Tibial artery (tissue), 4 donors: ENCODE results near the gene ADGRV1.

ENCODE experiments used
- DNase-seq, 2 donors: peaks; one replicate each; pipeline ENCODE4 v3.0.0-alpha.2; 2019
- H3K27ac ChIP-seq, 2 donors: fragments of 200-600 bp; sonication (generic) in 1 of 2; 1 replicate in 1 of 2; 2 replicates in 1 of 2; pipeline ENCODE4 v1.5.1; 2018 to 2019; ENCODE audit warnings: mild to moderate bottlenecking in 1 of 2
- H3K27me3 ChIP-seq, 2 donors: fragments of 200-600 bp; sonication (generic) in 1 of 2; one replicate each; pipeline versions ENCODE4 v1.5.1 to v1.6.0; 2016 to 2019
- H3K36me3 ChIP-seq, 3 donors: fragments of 200-600 bp; sonication (generic) in 2 of 3; one replicate each; pipeline ENCODE4 v1.5.1; 2016 to 2019; ENCODE audit warnings: mild to moderate bottlenecking in 2 of 3
- H3K4me1 ChIP-seq, 4 donors: fragments of 200-600 bp; sonication (generic) in 2 of 4; 1 replicate in 3 of 4; 2 replicates in 1 of 4; pipeline ENCODE4 v1.5.1; 2016 to 2019
- H3K4me3 ChIP-seq, 2 donors: fragments of 200-600 bp; sonication (generic) in 1 of 2; 1 replicate in 1 of 2; 2 replicates in 1 of 2; pipeline ENCODE4 v1.5.1; 2018 to 2019; ENCODE audit warnings: mild to moderate bottlenecking in 2 of 2
- H3K9me3 ChIP-seq, 3 donors: fragments of 200-600 bp; sonication (generic) in 1 of 3; one replicate each; pipeline ENCODE4 v1.5.1; 2016 to 2019
- intact Hi-C: fragments of 100-400 bp; cut with DNase I; formaldehyde crosslinking; loops from one replicate; pipeline ENCODE4 v1.15.0; 2023; ENCODE audit warnings: low total_unique reads
- TF ChIP-seq, protein P1 (sequence below), 2 experiments: fragments of 200-600 bp in 1 of 2; fragments of 450-650 bp in 1 of 2; IDR thresholded peaks; one replicate each; pipeline ENCODE4 v1.5.1; 2017 to 2019; ENCODE audit warnings: antibody characterized with exemption in 2 of 2, mild to moderate bottlenecking in 1 of 2, moderate library complexity in 1 of 2

ADGRV1 gene

DNA sequence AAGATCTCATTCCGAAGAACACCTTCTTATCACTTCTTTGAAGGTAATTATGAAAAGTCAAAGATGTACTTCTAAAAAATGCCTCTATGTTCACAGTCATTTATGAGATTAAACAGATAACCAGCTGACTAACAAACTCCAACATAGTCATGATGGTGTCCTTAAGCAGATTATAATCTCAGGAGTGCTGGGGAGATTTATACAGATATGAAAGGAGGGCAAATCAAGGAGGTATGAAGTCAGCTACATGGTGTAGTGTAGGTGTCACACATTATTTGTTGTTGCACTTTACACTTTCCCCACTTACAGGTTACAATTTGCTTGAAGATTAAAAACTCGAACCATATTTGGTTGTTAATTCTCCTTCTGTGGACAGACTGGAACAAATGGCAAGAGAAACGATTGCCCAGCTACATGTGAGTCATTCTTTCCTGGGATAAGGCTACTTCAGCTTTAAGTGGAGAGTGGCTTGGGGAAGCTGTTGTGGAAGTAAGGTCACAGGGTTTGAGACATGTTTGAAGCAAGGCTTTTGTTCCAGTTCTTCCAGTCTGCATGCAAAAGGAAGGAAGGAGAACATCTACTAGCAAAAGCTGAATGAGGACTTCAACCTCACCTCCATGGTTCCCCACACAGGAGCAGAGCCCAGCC lies 320.1 kb downstream of the ADGRV1 start:
- H3K27me3 ChIP-seq = no peaks in the 10 kb centered on the region
- H3K4me1 ChIP-seq = peaks cover 0 to under 1% (median 0%) of the 10 kb centered on the region in 4 donors
- no peak overlapping the region for H3K4me3 ChIP-seq
- intact Hi-C loops = no loop called here
- peak overlapping the region in 1 of 2 donors; percentile 2 for H3K27ac ChIP-seq
- no peaks in the 10 kb centered on the region for H3K36me3 ChIP-seq
- peak in 1 of 2 donors; percentile 31 for DNase-seq
- TF ChIP-seq, protein P1, sequence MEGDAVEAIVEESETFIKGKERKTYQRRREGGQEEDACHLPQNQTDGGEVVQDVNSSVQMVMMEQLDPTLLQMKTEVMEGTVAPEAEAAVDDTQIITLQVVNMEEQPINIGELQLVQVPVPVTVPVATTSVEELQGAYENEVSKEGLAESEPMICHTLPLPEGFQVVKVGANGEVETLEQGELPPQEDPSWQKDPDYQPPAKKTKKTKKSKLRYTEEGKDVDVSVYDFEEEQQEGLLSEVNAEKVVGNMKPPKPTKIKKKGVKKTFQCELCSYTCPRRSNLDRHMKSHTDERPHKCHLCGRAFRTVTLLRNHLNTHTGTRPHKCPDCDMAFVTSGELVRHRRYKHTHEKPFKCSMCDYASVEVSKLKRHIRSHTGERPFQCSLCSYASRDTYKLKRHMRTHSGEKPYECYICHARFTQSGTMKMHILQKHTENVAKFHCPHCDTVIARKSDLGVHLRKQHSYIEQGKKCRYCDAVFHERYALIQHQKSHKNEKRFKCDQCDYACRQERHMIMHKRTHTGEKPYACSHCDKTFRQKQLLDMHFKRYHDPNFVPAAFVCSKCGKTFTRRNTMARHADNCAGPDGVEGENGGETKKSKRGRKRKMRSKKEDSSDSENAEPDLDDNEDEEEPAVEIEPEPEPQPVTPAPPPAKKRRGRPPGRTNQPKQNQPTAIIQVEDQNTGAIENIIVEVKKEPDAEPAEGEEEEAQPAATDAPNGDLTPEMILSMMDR (IDR thresholded peaks at IDR 0.05) = no peak
- no peaks in the 10 kb centered on the region for H3K9me3 ChIP-seq

DNA sequence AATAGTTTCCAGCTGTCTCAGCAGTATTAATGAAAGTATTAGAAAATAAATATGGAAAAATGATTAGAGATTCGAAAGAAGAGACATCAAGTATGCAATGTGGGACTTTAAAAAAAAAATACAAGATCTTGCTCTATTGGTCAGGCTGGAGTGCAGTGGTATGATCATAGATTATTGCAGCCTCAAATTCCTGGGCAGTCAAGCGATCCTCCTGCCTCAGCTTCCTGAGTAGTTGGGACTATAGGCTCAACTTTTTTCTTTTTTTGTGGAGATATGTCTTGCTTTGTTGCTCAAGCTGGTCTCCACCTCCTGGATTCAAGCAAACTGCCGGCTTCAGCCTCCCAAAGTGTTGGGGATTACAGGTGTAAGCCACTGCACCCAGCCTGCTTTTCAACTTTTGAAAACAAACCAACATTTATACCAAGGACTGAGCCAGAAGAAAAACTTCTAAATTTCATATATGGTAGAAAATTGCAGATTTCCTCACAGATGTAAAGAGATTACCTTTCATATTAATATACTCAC lies 323.1 kb downstream of the ADGRV1 start:
- Histone ChIP-seq H3K4me3 (no peak overlapping the region), H3K27ac (no peak overlapping the region), H3K9me3 (no peaks in the 10 kb centered on the region), H3K36me3 (no peaks in the 10 kb centered on the region), H3K27me3 (no peaks in the 10 kb centered on the region), H3K4me1 (no peaks in the 10 kb centered on the region)
- intact Hi-C loops = no loop called here
- DNase-seq = no peak
- TF ChIP-seq, protein P1 (IDR thresholded peaks at IDR 0.05) = no peak

DNA sequence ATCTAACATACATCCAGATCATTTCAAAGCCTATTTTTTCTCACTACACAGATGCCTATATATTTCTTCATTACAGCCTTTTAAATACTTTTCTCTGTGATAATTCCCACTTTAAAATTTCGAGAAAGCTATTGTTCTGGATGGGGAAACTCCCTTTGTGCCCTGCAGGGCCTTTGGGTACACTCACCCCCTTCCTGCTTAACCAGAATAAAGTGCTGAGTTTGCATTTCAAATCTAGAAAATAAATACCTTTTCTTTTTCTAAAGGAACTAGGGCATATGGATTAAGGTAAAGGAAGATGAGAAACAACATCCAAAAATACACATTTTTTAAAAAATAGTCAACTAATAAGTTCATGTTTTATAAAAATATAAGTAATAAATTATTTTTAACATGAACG lies 323.9 kb downstream of the ADGRV1 start:
- intact Hi-C loops = no loop called here
- no peaks in the 10 kb centered on the region for H3K4me1 ChIP-seq
- H3K9me3 ChIP-seq = no peaks in the 10 kb centered on the region

DNA sequence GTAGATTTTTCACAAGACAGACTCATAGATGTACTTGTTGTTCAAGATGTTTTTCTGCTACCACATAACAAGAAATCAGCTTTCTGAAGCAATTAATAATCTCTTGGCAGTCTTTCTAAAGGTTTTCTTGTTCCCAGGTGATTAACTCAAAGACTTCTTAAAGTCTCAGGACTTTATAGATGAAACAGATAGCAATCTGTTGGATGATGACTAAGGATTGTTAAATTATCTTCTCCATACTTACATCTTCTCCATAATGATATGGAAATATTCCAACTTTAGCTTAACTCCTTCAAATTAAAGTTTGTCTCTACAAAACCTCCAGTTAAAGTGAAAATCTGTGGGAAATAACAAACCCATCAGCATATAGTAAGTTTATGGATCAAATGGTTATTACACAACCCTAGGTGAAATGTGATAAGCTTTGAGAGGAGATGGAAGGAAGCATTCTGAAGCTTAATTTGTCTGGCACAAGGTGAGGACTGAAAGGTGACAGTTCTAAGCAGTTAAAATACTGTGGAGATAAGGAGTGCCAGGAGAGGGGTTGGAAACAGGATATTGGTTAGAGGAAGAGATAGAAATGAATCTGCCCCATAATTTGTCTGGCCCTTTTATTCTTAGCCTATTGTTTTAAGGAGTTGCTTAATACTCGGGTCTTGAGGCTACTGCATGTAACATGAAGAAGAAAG lies 326.7 kb downstream of the ADGRV1 start:
- H3K27ac ChIP-seq = no peak overlapping the region
- TF ChIP-seq, protein P1 (IDR thresholded peaks at IDR 0.05) = no peak
- H3K4me1 ChIP-seq = peaks cover 0 to 16% (median 0%) of the 10 kb centered on the region in 4 donors
- no peak for DNase-seq
- no peaks in the 10 kb centered on the region for H3K36me3 ChIP-seq
- no peaks in the 10 kb centered on the region for H3K27me3 ChIP-seq
- H3K9me3 ChIP-seq = no peaks in the 10 kb centered on the region
- H3K4me3 ChIP-seq = no peak overlapping the region
- intact Hi-C loops = no loop called here

More for the DNA sequence above, 323.9 kb downstream of the ADGRV1 start:
- no peak for DNase-seq
- no peaks in the 10 kb centered on the region for H3K36me3 ChIP-seq
- TF ChIP-seq, protein P1 (IDR thresholded peaks at IDR 0.05) = no peak
- H3K27ac ChIP-seq = no peak overlapping the region
- no peak overlapping the region for H3K4me3 ChIP-seq
- no peaks in the 10 kb centered on the region for H3K27me3 ChIP-seq

DNA sequence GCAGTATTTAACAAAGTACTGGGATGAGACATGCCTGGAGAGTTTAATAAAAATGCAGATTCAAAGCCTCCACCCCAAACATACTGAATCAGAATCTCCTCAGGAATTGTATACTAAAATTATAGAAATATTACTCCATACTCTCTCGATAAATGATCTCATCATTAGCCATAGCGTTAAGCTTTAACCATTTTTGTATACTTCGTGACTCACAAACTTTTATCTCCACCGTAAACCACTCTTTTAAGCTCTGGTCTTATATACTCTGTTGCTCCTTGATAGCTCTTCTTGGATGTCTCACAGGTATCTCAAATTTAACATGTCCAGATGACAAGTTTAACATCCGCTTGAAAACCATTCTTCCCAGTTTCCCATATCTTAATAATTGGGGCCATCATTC lies 327.8 kb downstream of the ADGRV1 start:
- peaks cover 0 to 16% (median 0%) of the 10 kb centered on the region in 4 donors for H3K4me1 ChIP-seq

More for the DNA sequence above, 327.8 kb downstream of the ADGRV1 start:
- no peak for DNase-seq
- Histone ChIP-seq H3K36me3 (no peaks in the 10 kb centered on the region), H3K9me3 (no peaks in the 10 kb centered on the region), H3K4me3 (no peak overlapping the region), H3K27ac (no peak overlapping the region), H3K27me3 (no peaks in the 10 kb centered on the region)
- intact Hi-C loops = no loop called here
- TF ChIP-seq, protein P1 (IDR thresholded peaks at IDR 0.05) = no peak
